Activated naive CD8-positive, alpha-beta T cell treated with anti-CD3 and anti-CD28 coated beads, Interleukin-2, amount 50 U/mL, for 16 hours (primary cell): ENCODE data around the gene HNRNPCL1.
"Not testable (repeated sequence)": the region's sequence is repeated elsewhere in the genome, so short reads cannot be mapped to it uniquely, and the experiment has no call there.

Experiments used
- DNase-seq: peaks from one replicate; pipeline ENCODE4 v3.0.0-alpha.2; 2020; ENCODE audit warnings: low read depth, low spot score

The HNRNPCL1 gene

DNA sequence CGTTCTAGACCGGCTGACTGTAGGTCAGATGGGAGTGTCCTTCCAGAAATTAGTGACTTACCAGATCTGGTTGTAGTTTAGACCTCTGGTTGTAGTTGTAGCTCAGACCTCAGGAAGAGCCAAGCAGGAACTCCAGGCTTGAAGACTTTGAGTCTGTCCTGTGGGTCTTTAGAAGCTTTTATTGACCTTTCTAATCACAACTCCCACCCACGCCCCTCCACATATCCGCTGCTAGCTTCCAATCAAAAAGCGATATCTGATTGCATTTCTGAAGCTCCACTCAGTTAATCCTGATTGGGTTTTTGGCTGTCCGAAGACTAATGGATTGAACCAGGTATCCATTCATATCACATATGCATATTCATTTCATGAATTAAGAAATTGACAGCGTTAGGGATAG is at the start of gene HNRNPCL1:
Gene HNRNPCL1 (minus strand): TSS at position 101 of the 400 bp plus-strand sequence. CDS start 431 bp downstream, outside the sequence.
- not testable (repeated sequence) for DNase-seq

DNA sequence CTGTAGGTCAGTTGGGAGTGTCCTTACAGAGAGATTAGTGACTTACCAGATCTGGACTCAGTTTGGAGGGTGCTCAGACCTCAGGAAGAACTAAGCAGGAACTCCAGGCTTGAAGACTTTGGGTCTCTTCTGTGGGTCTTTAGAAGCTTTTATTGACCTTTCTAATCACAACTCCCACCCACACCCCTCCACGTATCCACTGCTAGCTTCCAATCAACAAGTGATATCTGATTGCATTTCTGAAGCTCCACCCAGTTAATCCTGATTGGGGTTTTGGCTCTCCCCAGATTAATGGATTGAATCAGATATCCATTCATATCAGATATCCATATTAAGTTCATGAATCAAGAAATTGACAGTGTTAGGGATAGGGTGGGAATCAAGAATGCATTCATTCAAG is 49.6 kb upstream of the HNRNPCL1 start, which contains the start of gene PRAMEF10:
Gene PRAMEF10 (minus strand): TSS at position 101 of the 400 bp plus-strand sequence. CDS start 2,423 bp downstream, outside the sequence.
- not testable (repeated sequence) for DNase-seq

DNA sequence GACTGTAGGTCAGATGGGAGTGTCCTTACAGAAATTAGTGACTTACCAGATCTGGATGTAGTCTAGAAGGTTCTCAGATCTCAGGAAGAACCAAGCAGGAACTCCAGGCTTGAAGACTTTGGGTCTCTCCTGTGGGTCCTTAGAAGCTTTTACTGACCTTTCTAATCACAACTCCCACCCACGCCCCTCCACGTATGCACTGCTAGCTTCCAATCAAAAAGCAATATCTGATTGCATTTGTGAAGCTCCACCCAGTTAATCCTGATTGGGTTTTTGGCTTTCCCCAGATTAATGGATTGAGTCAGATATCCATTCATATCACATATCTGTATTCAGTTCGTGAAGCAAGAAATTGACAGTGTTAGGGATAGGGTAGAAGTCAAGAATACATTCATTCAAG is 37.6 kb upstream of the HNRNPCL1 start, which contains the start of gene PRAMEF4:
Gene PRAMEF4 (minus strand): TSS at position 101 of the 400 bp plus-strand sequence. CDS start 2,807 bp downstream, outside the sequence.
- DNase-seq = not testable (repeated sequence)

DNA sequence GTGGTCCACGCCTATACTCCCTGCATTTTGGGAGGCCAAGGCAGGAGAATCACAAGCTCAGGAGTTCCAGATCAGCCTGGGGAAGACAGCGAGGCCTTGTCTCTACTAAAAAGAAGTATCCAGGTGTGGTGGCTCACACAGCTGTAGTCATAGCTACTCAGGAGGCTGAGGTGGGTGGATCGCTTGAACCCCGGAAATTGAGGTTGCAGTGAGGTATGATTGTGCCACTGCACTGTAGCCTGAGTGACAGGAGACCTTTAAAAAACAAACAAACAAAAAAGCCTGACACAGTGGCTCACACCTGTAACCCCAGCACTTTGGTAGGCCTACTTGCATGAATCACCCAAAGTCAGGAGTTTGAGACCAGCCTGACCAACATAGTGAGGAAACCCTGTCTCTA is 29.9 kb upstream of the HNRNPCL1 start:
- not testable (repeated sequence) for DNase-seq

DNA sequence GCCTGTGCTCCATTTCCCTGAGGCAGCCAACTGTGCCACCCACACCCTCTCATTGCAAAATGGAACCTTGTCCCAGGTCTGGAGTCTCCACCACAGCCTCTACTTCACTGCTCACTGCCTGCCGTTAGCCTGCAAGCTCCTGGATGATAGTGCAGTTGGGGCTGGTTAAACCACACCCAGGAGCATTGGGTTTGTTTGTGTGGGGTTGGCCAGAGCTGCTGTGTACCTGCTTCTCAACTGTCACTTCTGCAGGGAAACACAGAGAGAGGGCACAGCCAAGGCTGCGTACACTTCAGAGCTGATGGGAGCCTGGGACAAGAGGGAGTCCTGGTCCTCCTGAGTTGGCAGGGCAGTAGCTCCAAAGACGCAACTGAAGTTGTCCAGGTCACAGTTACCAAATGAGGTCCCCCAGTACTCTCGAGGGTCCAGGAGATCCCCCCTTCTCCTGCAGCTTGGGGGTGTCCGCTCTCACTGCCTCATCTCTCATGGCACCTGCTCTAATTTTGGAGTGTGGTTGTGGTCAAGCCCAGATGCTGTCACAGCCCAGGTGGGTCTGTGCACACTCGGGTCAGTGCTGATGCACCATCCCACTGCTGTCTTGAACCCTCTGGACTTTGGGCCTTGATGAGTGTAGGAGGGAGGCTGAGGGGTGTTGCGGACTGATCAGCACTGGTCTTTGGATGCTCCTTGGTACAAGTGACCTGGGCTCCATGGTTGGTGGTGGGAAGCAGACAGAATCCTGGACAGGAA is 14.8 kb upstream of the HNRNPCL1 start:
- not testable (repeated sequence) for DNase-seq

DNA sequence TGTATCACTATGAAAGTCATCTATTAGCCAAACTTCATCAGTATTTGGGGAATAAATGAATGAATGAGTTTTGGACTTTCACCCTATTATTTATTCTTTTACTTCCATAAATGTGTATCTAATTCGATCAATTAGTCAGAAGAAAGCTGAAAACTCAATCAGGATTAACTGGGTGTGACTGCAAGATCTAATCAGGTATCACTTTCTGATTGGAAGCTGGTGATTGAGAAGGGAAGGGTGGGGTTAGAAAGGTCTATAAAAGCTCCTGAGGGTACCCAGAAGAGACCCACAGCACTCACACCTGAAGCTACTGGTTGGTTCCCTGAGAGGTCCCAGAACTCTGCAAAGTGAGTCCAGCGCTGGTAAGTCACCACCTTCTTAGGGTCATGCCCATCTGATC is 8.3 kb upstream of the HNRNPCL1 start, which contains the start of gene PRAMEF2:
Gene PRAMEF2 (plus strand): TSS at position 301 of the 400 bp plus-strand sequence. CDS start 1,924 bp downstream, outside the sequence.
- not testable (repeated sequence) for DNase-seq

DNA sequence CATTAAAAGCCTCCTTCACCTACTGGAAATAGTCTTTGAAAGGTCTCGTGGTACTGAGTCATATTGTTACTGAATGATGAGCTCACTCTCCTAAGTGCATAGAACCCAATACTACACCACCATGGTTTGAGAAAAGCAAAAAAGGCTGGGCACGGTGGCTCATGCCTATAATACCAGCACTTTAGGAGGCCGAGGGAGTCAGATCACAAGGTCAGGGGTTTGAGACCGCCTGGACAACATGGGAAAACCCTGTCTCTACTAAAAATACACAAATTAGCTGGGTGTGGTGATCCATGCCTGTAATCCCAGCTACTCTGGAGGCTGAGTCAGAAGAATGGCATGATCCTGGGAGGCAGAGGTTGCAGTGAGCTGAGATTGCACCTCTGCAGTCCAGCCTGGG is 3.3 kb upstream of the HNRNPCL1 start:
- no peak for DNase-seq

DNA sequence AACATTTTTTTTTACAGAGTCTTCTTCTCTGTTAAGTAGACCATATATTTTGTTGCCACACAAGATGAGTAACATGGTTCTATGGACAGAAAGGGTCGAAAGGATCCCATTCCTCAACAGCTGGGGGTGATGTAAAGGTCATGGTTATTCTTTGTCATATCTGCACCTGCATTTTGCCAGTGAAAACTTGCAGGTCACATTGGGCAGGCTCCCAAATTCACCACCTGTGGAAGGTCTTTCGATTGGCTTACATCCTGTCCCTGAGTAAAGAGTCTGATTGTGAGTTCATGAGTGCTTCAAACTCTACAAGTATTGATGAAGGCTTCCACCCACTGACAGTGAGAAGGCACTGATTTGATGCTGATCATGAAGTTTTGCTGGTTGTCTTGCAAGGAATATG is 15.3 kb downstream of the HNRNPCL1 start:
- not testable (repeated sequence) for DNase-seq

DNA sequence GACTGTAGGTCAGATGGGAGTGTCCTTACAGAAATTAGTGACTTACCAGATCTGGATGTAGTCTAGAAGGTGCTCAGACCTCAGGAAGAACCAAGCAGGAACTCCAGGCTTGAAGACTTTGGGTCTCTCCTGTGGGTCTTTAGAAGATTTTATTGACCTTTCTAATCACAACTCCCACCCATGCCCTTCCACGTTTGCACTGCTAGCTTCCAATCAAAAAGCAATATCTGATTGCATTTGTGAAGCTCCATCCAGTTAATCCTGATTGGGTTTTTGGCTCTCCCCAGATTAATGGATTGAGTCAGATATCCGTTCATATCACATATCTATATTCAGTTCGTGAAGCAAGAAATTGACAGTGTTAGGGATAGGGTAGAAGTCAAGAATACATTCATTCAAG is 17.2 kb downstream of the HNRNPCL1 start, which contains the start of gene PRAMEF11:
Gene PRAMEF11 (minus strand): TSS at position 101 of the 400 bp plus-strand sequence. CDS start 2,621 bp downstream, outside the sequence.
- DNase-seq = not testable (repeated sequence)

DNA sequence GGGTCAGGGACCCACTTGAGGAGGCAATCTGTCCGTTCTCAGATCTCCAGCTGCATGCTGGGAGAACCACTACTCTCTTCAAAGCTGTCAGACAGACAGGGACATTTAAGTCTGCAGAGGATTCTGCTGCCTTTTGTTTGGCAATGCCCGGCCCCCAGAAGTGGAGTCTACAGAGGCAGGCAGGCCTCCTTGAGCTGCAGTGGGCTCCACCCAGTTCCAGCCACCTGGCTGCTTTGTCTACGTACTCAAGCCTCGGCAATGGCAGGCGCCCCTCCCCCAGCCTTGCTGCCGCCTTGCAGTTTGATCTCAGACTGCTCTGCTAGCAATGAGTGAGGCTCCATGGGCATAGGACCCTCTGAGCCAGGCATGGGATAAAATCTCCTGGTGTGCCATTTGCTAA is 29.5 kb downstream of the HNRNPCL1 start:
- not testable (repeated sequence) for DNase-seq

DNA sequence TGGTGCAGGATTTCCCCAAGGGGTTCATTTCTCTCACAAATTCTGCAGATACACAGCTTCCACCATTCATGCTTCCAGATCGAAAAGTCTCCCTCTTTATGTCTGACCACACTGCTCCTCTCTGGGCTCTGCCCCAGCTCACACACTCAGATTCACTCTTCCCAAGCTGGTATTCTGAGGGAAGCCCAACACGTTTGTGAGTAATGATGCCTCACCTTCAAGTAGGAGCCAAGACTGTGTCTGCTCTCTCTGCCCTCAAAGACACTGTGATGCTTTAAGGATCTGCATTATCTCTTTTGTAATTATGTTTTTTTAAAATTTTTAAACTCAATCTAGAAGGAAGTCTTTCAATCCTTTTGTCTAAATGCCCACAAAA is 37.1 kb downstream of the HNRNPCL1 start:
- DNase-seq = no peak

DNA sequence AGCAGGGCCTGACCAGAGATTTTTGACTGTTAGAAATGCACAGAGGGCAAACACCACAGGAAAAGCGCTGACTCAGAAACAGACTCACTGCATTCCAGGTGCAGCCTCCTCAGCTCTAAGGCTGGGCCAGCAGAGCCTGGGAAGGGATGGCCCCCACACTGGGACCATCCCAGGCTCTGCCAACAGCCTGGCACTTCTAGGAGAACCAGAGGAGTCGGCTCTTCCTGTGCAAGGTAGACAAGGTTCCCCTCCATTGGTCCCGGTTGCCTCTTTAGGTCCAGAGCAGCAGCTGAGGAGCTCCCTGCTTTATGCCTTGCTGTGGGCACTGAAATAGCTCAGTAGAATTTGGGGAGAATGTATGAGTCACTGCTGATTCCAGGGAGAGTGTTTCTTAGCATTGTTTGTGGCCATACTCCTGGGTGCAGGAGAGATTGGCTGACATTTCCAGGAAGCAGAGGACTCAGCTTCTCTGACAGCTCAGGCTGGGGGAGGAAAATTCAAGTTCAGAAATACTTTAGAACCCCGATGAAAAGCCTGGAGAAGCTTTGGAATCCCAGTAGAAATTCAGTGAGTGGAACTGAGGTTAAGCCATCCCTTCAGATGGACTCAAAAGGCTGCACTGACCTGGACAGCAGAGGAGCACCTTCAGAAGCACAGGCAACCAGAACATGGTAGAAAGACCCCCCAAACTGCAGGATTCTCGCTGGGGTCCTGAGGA is 37.7 kb downstream of the HNRNPCL1 start:
- no peak for DNase-seq

DNA sequence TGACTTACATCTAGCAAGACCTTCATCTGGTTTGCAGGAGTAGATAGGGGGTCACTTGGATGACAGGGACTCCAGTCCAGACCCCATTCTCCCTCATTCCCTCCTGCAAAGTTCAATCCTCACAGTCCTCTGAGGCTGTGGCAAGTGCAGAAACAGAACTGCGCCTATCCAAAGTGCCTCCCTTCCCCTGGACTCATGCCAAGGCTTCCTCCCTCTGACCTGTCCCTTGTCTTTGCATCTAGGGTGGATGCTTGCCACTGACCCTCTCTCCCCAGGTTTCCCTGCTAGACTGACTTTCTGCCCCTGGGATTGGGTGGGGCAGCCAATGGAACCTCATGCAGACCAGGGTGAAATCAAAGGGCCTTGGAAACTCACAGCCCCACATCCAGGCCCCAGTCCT is 38.6 kb downstream of the HNRNPCL1 start:
- no peak for DNase-seq

DNA sequence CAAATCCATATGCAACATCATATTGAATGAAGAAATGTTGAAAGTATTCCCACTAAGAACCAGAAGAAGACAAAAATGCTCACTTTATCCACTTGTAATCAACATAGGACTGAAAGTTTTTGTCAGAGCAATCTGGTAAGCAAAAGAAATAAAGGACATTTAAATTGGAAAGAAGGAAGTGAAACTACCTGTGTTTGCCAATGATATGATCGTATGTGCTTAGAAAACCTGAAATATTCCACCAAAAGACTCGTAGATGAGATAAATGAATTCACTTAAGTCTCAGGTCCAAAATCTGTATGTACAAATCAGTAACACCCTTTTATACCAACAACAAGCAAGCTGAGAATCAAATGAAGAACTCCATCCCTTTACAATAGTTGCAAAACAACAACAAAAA is 48.8 kb downstream of the HNRNPCL1 start:
- DNase-seq = no peak

DNA sequence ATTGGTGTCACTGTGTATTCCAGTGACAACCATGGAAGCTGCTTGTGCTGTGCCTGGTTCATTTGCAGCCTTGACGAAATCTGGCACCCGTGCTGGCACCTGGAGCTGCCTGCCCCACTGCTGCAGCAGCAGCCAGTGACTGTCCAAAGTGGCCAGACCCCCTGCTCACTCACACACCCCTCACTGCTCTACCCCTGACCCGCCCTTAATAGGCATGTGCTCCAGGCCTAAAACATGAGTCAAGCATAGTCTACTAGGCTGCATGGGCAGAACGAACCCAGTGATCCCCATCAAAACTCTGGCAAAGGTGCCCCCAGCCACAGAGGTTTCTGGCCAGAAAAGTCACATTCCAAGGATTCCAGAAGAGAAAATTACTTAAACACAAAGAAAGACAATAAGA is 49.6 kb downstream of the HNRNPCL1 start:
- no peak for DNase-seq
